ENCODE results near the gene PDLIM7.

DNA sequence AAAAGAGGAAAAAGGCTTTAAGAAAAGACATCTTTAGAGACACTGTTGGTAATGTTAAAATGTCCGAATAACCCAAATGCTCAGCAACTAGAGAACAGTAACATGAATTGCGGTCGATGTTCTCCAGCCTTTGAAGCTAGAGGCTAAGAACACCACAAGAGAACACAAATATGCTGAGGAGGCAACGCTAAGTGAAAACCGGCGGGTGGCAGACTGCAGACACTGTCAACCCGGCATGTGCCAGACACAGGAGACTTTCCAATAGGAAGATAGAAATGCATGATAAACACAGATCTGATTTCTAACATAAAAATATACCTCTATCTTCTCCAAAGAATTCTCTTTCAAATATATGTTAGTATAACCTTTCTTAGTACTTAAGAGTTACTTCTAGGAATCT, 37.7 kb upstream of the PDLIM7 start:
- TF ChIP-seq RAD21 (conservative IDR thresholded peaks at IDR 0.05) (no peak), EZH2 (IDR thresholded peaks at IDR 0.05; ENCODE audit: borderline replicate concordance, insufficient read depth, low read length, poor library complexity, severe bottlenecking) (no peak), POLR2AphosphoS5 (IDR thresholded peaks at IDR 0.05) (no peak), MXI1 (conservative IDR thresholded peaks at IDR 0.05; ENCODE audit: poor library complexity, severe bottlenecking) (no peak), TAF1 (IDR thresholded peaks at IDR 0.05; ENCODE audit: low read depth) (no peak)
- TF ChIP-seq, protein P1, sequence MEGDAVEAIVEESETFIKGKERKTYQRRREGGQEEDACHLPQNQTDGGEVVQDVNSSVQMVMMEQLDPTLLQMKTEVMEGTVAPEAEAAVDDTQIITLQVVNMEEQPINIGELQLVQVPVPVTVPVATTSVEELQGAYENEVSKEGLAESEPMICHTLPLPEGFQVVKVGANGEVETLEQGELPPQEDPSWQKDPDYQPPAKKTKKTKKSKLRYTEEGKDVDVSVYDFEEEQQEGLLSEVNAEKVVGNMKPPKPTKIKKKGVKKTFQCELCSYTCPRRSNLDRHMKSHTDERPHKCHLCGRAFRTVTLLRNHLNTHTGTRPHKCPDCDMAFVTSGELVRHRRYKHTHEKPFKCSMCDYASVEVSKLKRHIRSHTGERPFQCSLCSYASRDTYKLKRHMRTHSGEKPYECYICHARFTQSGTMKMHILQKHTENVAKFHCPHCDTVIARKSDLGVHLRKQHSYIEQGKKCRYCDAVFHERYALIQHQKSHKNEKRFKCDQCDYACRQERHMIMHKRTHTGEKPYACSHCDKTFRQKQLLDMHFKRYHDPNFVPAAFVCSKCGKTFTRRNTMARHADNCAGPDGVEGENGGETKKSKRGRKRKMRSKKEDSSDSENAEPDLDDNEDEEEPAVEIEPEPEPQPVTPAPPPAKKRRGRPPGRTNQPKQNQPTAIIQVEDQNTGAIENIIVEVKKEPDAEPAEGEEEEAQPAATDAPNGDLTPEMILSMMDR (IDR thresholded peaks at IDR 0.05; ENCODE audit: poor library complexity, severe bottlenecking): no peak

Data from neural cell (in vitro differentiated cells).